ENCODE data around the gene OPTC.

OPTC gene

DNA sequence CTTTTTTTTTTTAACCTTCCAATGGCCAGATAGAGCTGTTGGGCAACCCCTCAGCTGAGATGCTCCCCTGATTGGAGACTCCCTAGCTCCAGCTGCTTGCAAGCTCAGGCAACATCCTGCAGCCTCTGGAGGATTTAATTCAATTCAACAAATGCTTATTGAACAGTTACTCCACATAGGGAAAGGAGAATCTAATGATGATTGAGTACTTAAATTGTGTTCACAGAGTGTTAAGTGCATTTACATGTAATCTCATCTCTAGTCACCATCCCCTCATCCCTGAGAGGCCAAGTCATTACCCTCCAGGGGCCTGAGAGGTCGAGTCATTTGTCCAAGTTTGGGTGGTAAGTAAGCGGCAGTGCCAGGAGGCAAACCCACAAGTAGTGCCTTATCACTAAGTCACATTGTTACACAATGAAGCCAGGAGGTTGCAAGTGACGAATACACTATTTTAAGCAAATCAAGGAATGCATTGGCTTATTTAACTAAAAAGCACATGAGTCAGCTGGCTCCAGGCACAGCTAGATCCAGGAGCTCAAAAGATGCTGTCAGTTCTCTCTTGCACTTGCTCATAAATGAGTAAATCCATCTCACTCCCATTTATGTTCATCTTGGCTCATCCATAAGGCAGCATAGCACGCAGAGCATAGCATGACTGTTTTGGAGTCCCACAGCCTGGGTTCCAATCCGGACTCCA is 64.3 kb downstream of the OPTC start (continued):
- TF ChIP-seq, protein P1, sequence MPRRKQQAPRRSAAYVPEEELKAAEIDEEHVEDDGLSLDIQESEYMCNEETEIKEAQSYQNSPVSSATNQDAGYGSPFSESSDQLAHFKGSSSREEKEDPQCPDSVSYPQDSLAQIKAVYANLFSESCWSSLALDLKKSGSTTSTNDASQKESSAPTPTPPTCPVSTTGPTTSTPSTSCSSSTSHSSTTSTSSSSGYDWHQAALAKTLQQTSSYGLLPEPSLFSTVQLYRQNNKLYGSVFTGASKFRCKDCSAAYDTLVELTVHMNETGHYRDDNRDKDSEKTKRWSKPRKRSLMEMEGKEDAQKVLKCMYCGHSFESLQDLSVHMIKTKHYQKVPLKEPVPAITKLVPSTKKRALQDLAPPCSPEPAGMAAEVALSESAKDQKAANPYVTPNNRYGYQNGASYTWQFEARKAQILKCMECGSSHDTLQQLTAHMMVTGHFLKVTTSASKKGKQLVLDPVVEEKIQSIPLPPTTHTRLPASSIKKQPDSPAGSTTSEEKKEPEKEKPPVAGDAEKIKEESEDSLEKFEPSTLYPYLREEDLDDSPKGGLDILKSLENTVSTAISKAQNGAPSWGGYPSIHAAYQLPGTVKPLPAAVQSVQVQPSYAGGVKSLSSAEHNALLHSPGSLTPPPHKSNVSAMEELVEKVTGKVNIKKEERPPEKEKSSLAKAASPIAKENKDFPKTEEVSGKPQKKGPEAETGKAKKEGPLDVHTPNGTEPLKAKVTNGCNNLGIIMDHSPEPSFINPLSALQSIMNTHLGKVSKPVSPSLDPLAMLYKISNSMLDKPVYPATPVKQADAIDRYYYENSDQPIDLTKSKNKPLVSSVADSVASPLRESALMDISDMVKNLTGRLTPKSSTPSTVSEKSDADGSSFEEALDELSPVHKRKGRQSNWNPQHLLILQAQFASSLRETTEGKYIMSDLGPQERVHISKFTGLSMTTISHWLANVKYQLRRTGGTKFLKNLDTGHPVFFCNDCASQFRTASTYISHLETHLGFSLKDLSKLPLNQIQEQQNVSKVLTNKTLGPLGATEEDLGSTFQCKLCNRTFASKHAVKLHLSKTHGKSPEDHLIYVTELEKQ (tag by site-specific recombination; IDR thresholded peaks at IDR 0.05; ENCODE audit: borderline replicate concordance): peak; percentile 73; the same call in 1 of the 2 replicates
- no peak for TF ChIP-seq ZNF155 (tag by site-specific recombination; IDR thresholded peaks at IDR 0.05)
- TF ChIP-seq IKZF3 (tag by site-specific recombination; IDR thresholded peaks at IDR 0.05): no peak
- TF ChIP-seq ZNF692 (tag by site-specific recombination; IDR thresholded peaks at IDR 0.05): peak; percentile 72
- 0 out of 2 replicates have a peak, but pooled peaks have one; percentile 9 for TF ChIP-seq ZNF10 (tag by site-specific recombination; IDR thresholded peaks at IDR 0.05)
- TF ChIP-seq ZNF174 (tag by site-specific recombination; IDR thresholded peaks at IDR 0.05): no peak
- no peak for TF ChIP-seq ZNF624 (tag by site-specific recombination; IDR thresholded peaks at IDR 0.05)
- no peak for TF ChIP-seq ZNF670 (tag by site-specific recombination; IDR thresholded peaks at IDR 0.05; ENCODE audit: low read depth)
- TF ChIP-seq ZNF555 (tag by site-specific recombination; conservative IDR thresholded peaks at IDR 0.05): no peak
- TF ChIP-seq ZNF324 (tag by site-specific recombination; IDR thresholded peaks at IDR 0.05): peak; percentile 79
- TF ChIP-seq ZIC2 (tag by site-specific recombination; IDR thresholded peaks at IDR 0.05): peak; percentile 50; the same call in 1 of the 2 replicates
- 0 out of 2 replicates have a peak, but pooled peaks have one; percentile 16 for TF ChIP-seq ZNF2 (tag by site-specific recombination; IDR thresholded peaks at IDR 0.05)
- peak; percentile 85 for TF ChIP-seq SCRT2 (tag by site-specific recombination; IDR thresholded peaks at IDR 0.05)
- TF ChIP-seq ZXDB (tag by site-specific recombination; IDR thresholded peaks at IDR 0.05): peak; percentile 80
- TF ChIP-seq ZNF560 (tag by site-specific recombination; IDR thresholded peaks at IDR 0.05; ENCODE audit: borderline replicate concordance): no peak
- TF ChIP-seq, protein P2, sequence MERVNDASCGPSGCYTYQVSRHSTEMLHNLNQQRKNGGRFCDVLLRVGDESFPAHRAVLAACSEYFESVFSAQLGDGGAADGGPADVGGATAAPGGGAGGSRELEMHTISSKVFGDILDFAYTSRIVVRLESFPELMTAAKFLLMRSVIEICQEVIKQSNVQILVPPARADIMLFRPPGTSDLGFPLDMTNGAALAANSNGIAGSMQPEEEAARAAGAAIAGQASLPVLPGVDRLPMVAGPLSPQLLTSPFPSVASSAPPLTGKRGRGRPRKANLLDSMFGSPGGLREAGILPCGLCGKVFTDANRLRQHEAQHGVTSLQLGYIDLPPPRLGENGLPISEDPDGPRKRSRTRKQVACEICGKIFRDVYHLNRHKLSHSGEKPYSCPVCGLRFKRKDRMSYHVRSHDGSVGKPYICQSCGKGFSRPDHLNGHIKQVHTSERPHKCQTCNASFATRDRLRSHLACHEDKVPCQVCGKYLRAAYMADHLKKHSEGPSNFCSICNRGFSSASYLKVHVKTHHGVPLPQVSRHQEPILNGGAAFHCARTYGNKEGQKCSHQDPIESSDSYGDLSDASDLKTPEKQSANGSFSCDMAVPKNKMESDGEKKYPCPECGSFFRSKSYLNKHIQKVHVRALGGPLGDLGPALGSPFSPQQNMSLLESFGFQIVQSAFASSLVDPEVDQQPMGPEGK (tag by site-specific recombination; IDR thresholded peaks at IDR 0.05): peak; percentile 41; the same call in 1 of the 2 replicates
- TF ChIP-seq OSR2 (tag by site-specific recombination; IDR thresholded peaks at IDR 0.05): peak; percentile 74
- TF ChIP-seq ZNF223 (tag by site-specific recombination; IDR thresholded peaks at IDR 0.05): no peak
- TF ChIP-seq, protein P3, sequence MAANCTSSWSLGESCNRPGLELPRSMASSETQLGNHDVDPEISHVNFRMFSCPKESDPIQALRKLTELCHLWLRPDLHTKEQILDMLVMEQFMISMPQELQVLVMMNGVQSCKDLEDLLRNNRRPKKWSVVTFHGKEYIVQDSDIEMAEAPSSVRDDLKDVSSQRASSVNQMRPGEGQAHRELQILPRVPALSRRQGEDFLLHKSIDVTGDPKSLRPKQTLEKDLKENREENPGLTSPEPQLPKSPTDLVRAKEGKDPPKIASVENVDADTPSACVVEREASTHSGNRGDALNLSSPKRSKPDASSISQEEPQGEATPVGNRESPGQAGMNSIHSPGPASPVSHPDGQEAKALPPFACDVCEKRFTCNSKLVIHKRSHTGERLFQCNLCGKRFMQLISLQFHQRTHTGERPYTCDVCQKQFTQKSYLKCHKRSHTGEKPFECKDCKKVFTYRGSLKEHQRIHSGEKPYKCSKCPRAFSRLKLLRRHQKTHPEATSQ (tag by site-specific recombination; IDR thresholded peaks at IDR 0.05): no peak
- no peak for TF ChIP-seq ZNF658 (tag by site-specific recombination; IDR thresholded peaks at IDR 0.05)
- peak; percentile 61 for TF ChIP-seq HIC1 (tag by site-specific recombination; IDR thresholded peaks at IDR 0.05)
- TF ChIP-seq GLIS1 (tag by site-specific recombination; IDR thresholded peaks at IDR 0.05): peak; percentile 78
- 0 out of 2 replicates have a peak, but pooled peaks have one; percentile 16 for TF ChIP-seq ZBTB6 (tag by site-specific recombination; IDR thresholded peaks at IDR 0.05)
- TF ChIP-seq ZFP37 (tag by site-specific recombination; IDR thresholded peaks at IDR 0.05): peak; percentile 88
- no peak for TF ChIP-seq WT1 (tag by site-specific recombination; IDR thresholded peaks at IDR 0.05)
- TF ChIP-seq ZNF449 (tag by site-specific recombination; IDR thresholded peaks at IDR 0.05): no peak
